Lower lobe of right lung (tissue), 2 donors: Measurements from ENCODE around the gene DHPS. TPM values are rescaled to one million over a fixed set of nuclear protein-coding genes. Genes with fewer than 3 reads are reported as not detected.
A peak's percentile ranks its signal among the peaks of the same experiment; 100 is the strongest.
"Not testable (repeated sequence)": the region's sequence is repeated elsewhere in the genome, so short reads cannot be mapped to it uniquely, and the experiment has no call there.

Source experiments
- ATAC-seq, 2 donors: fragments of 200-7000 bp; cut with Tn5 transposase; one replicate each; pipeline ENCODE4 v1.9.1; 2020 to 2022; ENCODE audit warnings: mild to moderate bottlenecking in 2 of 2, moderate library complexity in 2 of 2
- DNase-seq: peaks from one replicate; pipeline ENCODE4 v3.0.0-alpha.2; 2020
- H3K27ac ChIP-seq: fragments of 200-600 bp; one replicate; pipeline ENCODE4 v1.8.0; 2022
- H3K27me3 ChIP-seq: fragments of 200-600 bp; one replicate; pipeline ENCODE4 v1.8.0; 2022; ENCODE audit warnings: low read depth
- H3K36me3 ChIP-seq: fragments of 200-600 bp; one replicate; pipeline ENCODE4 v1.8.0; 2022; ENCODE audit warnings: mild to moderate bottlenecking
- H3K4me1 ChIP-seq: fragments of 200-600 bp; one replicate; pipeline ENCODE4 v1.8.0; 2022
- H3K4me3 ChIP-seq: fragments of 200-600 bp; one replicate; pipeline ENCODE4 v1.8.0; 2022; ENCODE audit warnings: mild to moderate bottlenecking
- H3K9me3 ChIP-seq: fragments of 200-600 bp; one replicate; pipeline ENCODE4 v1.8.0; 2022
- CTCF ChIP-seq: fragments of 200-600 bp; IDR thresholded peaks from one replicate; pipeline ENCODE4 v1.8.0; 2022; ENCODE audit warnings: antibody characterized with exemption, mild to moderate bottlenecking
- intact Hi-C: fragments of 100-400 bp; cut with DNase I; formaldehyde crosslinking; loops from one replicate; pipeline ENCODE4 v1.11.0; 2022
- total RNA-seq: library from RNA; stranded (reverse); fragmentation: NEBNext Ultra II Directional; extraction: Animal tissue kit (Norgen Biotek cat#: 25700); gene quantifications from one replicate; pipeline ENCODE4 v1.2.1, GENCODE V29; 2021
- donor health status: DM: no; HTN: yes; CAD: no; lungs with severe emphysema.

Gene DHPS
- total RNA-seq, 1 donor from 2014 or later, result 77.0 TPM

DNA sequence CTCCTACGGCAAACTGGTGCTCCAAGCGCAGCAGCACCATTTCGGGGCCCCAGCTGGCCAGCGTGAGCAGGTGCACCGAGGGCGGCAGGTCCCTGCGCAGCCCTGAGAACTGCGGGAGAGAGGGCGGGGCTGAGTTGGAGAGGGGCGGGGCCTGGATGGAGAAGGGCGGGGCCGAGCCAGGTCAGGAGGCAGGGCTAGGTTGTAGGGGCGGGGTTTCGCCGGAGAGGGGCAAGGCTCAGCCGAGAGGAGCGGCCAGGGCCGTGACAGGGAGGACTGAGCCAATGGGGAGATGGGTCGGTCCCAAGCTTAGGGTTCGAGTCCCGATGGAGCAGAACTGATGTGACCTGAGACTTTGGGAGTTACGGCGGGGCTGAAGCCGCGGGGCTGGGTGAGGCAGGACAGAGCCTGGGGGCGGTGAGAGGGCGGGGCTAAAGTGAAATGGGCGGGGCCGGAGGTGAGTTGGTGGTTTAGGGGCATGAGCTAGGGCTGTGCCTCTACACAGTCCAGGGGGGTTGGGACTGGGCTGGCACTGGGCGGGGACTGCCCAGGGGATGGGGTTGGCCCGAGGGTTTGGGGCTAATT, 34.1 kb downstream of the DHPS start:
- DNase-seq, result peak; percentile 79
- Histone ChIP-seq H3K27me3 (no peaks in the 10 kb centered on the region), H3K36me3 (peaks cover 21% of the 10 kb centered on the region), H3K4me3 (peak overlapping the region; percentile 40), H3K4me1 (peaks cover 12% of the 10 kb centered on the region), H3K27ac (no peak overlapping the region), H3K9me3 (no peaks in the 10 kb centered on the region)
- peak; percentile 95 to 97 for ATAC-seq
- TF ChIP-seq CTCF, result no peak
- intact Hi-C loops, result no loop called here

GRCh38 chr19:12647047-12647446, 34.6 kb downstream of the DHPS start:
- ATAC-seq, result peak; percentile 23 to 24
- DNase-seq, result no peak
- Histone ChIP-seq H3K27ac (no peak overlapping the region), H3K9me3 (no peaks in the 10 kb centered on the region), H3K36me3 (peaks cover 18% of the 10 kb centered on the region), H3K4me3 (peak overlapping the region; percentile 40), H3K27me3 (no peaks in the 10 kb centered on the region), H3K4me1 (peaks cover 12% of the 10 kb centered on the region)
- intact Hi-C loops, result no loop called here
- TF ChIP-seq CTCF, result no peak

GRCh38 chr19:12646551-12646950, 35.1 kb downstream of the DHPS start:
- Histone ChIP-seq H3K4me1 (peaks cover 12% of the 10 kb centered on the region), H3K9me3 (no peaks in the 10 kb centered on the region), H3K27ac (no peak overlapping the region), H3K4me3 (no peak overlapping the region), H3K27me3 (no peaks in the 10 kb centered on the region), H3K36me3 (peaks cover 13% of the 10 kb centered on the region)
- ATAC-seq (no peak), DNase-seq (no peak)
- intact Hi-C loops, result no loop called here
- no peak for TF ChIP-seq CTCF

DNA sequence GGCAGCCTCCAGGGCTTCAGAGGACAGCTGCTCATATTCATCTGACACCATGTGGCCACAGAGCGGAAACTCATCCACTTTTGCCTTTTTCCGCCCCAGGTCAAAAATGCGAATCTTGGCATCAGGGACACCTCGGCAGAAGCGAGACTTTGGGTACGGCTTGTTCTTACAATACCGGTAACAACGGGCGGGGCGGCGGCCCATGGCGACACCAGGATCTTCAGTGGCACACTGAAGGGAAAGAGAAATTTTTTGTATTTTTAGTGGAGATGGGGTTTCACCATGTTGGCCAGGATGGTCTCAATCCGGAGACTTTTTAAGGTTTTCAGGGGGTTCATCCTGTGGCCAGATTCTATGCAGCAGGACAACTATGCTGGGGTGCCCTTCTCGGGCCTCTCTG, 38.0 kb downstream of the DHPS start:
- H3K4me3 ChIP-seq, H3K27ac ChIP-seq, H3K36me3 ChIP-seq, intact Hi-C loops, DNase-seq, H3K9me3 ChIP-seq, H3K27me3 ChIP-seq, ATAC-seq: not testable (repeated sequence)
- H3K4me1 ChIP-seq, result peaks cover 18% of the 10 kb centered on the region

GRCh38 chr19:12642506-12642905, 39.2 kb downstream of the DHPS start:
- Histone ChIP-seq H3K36me3 (peaks cover 7% of the 10 kb centered on the region), H3K4me3 (no peak overlapping the region), H3K4me1 (peaks cover 8% of the 10 kb centered on the region), H3K27ac (no peak overlapping the region), H3K9me3 (no peaks in the 10 kb centered on the region), H3K27me3 (no peaks in the 10 kb centered on the region)
- DNase-seq, result no peak
- no peak for TF ChIP-seq CTCF
- intact Hi-C loops, result no loop called here
- ATAC-seq, result no peak

- H3K27ac ChIP-seq, result no peak overlapping the region
- no peak for DNase-seq
- H3K9me3 ChIP-seq, result no peaks in the 10 kb centered on the region
- H3K4me3 ChIP-seq, result no peak overlapping the region
- no peaks in the 10 kb centered on the region for H3K27me3 ChIP-seq
- H3K36me3 ChIP-seq, result peaks cover 7% of the 10 kb centered on the region
- TF ChIP-seq CTCF, result no peak
- intact Hi-C loops, result no loop called here
- no peak for ATAC-seq
- H3K4me1 ChIP-seq, result peaks cover 8% of the 10 kb centered on the region
Observed at GRCh38 chr19:12641456-12641855, 40.2 kb downstream of the DHPS start.
